Thoracic aorta (tissue), 2 donors: Measurements from ENCODE around the gene ATP2A3. TPM values are rescaled to one million over a fixed set of nuclear protein-coding genes. Genes with fewer than 3 reads are reported as not detected.

Experiments used
- ATAC-seq: fragments of 150-250 bp; one replicate; pipeline ENCODE4 v1.8.0; 2017; ENCODE audit warnings: low read depth; ENCODE audit not compliant: insufficient number of reproducible peaks, low FRiP score
- DNase-seq: peaks from one replicate; pipeline ENCODE4 v3.0.0-alpha.2; 2020; ENCODE audit warnings: low spot score
- H3K27ac ChIP-seq, 2 donors: fragments of 200-600 bp; sonication (generic); 1 replicate in 1 of 2; 2 replicates in 1 of 2; pipeline ENCODE4 v1.5.1; 2016; ENCODE audit warnings: mild to moderate bottlenecking in 2 of 2, moderate library complexity in 2 of 2
- H3K27me3 ChIP-seq: fragments of 200-600 bp; sonication (generic); replicated peaks from 2 replicates; pipeline ENCODE4 v1.6.0; 2016; ENCODE audit warnings: mild to moderate bottlenecking; ENCODE audit not compliant: insufficient read depth
- H3K36me3 ChIP-seq: fragments of 200-600 bp; sonication (generic); one replicate; pipeline ENCODE4 v1.5.1; 2016
- H3K4me1 ChIP-seq, 2 donors: fragments of 200-600 bp; sonication (generic); 1 replicate in 1 of 2; 2 replicates in 1 of 2; pipeline versions ENCODE4 v1.5.1 to v1.6.0; 2016; ENCODE audit warnings: low read depth in 2 of 2, mild to moderate bottlenecking in 1 of 2; ENCODE audit not compliant: control insufficient read depth in 1 of 2
- H3K4me3 ChIP-seq: fragments of 200-600 bp; sonication (generic); 2 replicates; pipeline ENCODE4 v1.5.1; 2016; ENCODE audit warnings: mild to moderate bottlenecking
- H3K9me3 ChIP-seq: fragments of 200-600 bp; sonication (generic); 2 replicates; pipeline ENCODE4 v1.5.1; 2016
- CTCF ChIP-seq: fragments of 200-600 bp; sonication (generic); IDR thresholded peaks from one replicate; pipeline ENCODE4 v1.5.1; 2019; ENCODE audit warnings: antibody characterized with exemption
- total RNA-seq, 2 donors: library from RNA; depleted of rRNA; stranded (reverse); fragments of >200 nt; gene quantifications; one replicate each; pipeline versions ENCODE4 v1.1.0 to v1.2.3, GENCODE V29; 2016

Gene ATP2A3
- total RNA-seq, 2 donors from 2014 or later, result 37.2 to 50.4 TPM

- Histone ChIP-seq H3K4me3 (no peak overlapping the region), H3K36me3 (no peaks in the 10 kb centered on the region), H3K4me1 (peaks cover 23 to 59% of the 10 kb centered on the region in 2 donors), H3K27me3 (no peaks in the 10 kb centered on the region), H3K27ac (peak overlapping the region; percentile 83 to 84), H3K9me3 (no peaks in the 10 kb centered on the region)
- DNase-seq, result no peak
- no peak for ATAC-seq
- no peak for TF ChIP-seq CTCF
These were observed 45.7 kb downstream of the ATP2A3 start for GRCh38 chr17:3918372-3919122.

- no peak for TF ChIP-seq CTCF
- no peak overlapping the region for H3K4me3 ChIP-seq
- ATAC-seq (no peak), DNase-seq (no peak)
- no peaks in the 10 kb centered on the region for H3K27me3 ChIP-seq
- no peaks in the 10 kb centered on the region for H3K36me3 ChIP-seq
- peaks cover 23 to 61% of the 10 kb centered on the region in 2 donors for H3K4me1 ChIP-seq
- H3K27ac ChIP-seq, result peak overlapping the region; percentile 8 to 27
- H3K9me3 ChIP-seq, result no peaks in the 10 kb centered on the region
These were observed 46.8 kb downstream of the ATP2A3 start for GRCh38 chr17:3917391-3917931.

GRCh38 chr17:3916825-3917224, 47.4 kb downstream of the ATP2A3 start:
- no peak overlapping the region for H3K4me3 ChIP-seq
- H3K27ac ChIP-seq, result peak overlapping the region; percentile 8 to 27
- peaks cover 21 to 55% of the 10 kb centered on the region in 2 donors for H3K4me1 ChIP-seq
- H3K27me3 ChIP-seq, result no peaks in the 10 kb centered on the region
- TF ChIP-seq CTCF, result no peak
- H3K9me3 ChIP-seq, result no peaks in the 10 kb centered on the region
- no peaks in the 10 kb centered on the region for H3K36me3 ChIP-seq
- no peak for DNase-seq
- ATAC-seq, result no peak

GRCh38 chr17:3915995-3916696, 48.1 kb downstream of the ATP2A3 start, which contains the start of gene P2RX1:
TSS of gene P2RX1 (minus strand) at chr17:3916465. CDS start at chr17:3916225, 240 bp downstream.
- Histone ChIP-seq H3K36me3 (no peaks in the 10 kb centered on the region), H3K4me3 (no peak within 1 kb of the TSS), H3K27ac (peak within 1 kb of the TSS; percentile 8 to 38), H3K4me1 (peaks cover 20 to 48% of the 10 kb centered on the region in 2 donors), H3K9me3 (no peaks in the 10 kb centered on the region), H3K27me3 (no peaks in the 10 kb centered on the region)
- TF ChIP-seq CTCF, result no peak
- DNase-seq (no peak), ATAC-seq (no peak)

- DNase-seq, result no peak
- no peak for TF ChIP-seq CTCF
- H3K4me3 ChIP-seq, result no peak overlapping the region
- ATAC-seq, result no peak
- H3K27ac ChIP-seq, result no peak overlapping the region
- H3K9me3 ChIP-seq, result no peaks in the 10 kb centered on the region
- no peaks in the 10 kb centered on the region for H3K27me3 ChIP-seq
- peaks cover 20 to 43% of the 10 kb centered on the region in 2 donors for H3K4me1 ChIP-seq
- H3K36me3 ChIP-seq, result no peaks in the 10 kb centered on the region
These were observed 48.6 kb downstream of the ATP2A3 start for GRCh38 chr17:3915581-3915994.
